HG03520 (cell line): Measurements from ENCODE around the gene GTSE1.
"Not testable (repeated sequence)": the region's sequence is repeated elsewhere in the genome, so short reads cannot be mapped to it uniquely, and the experiment has no call there.

Experiments
- ATAC-seq: cut with Tn5 transposase; IDR thresholded peaks from one replicate; pipeline ENCODE4 v1.9.1; 2021; ENCODE audit warnings: mild to moderate bottlenecking, moderate library complexity; ENCODE audit not compliant: unreplicated experiment

Gene GTSE1

DNA sequence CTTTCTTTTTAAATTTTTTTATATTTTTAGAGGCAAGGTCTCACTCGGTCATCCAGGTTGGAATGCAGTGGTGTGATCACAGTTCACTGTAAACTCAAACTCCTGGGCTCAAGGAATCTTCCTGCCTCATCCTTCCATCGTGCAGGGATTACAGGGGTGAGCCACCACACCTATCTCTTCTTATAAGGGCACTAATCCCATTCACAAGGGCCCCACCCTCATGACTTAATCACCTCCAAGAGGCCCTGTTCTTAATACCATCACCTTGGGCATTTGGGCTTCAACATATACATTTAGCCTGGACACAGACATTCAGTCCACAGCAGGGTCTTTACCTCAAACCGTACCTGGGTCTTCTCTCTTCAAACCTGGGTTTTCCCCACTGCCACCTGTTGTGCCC lies 4.5 kb upstream of the GTSE1 start:
- ATAC-seq, result no peak

DNA sequence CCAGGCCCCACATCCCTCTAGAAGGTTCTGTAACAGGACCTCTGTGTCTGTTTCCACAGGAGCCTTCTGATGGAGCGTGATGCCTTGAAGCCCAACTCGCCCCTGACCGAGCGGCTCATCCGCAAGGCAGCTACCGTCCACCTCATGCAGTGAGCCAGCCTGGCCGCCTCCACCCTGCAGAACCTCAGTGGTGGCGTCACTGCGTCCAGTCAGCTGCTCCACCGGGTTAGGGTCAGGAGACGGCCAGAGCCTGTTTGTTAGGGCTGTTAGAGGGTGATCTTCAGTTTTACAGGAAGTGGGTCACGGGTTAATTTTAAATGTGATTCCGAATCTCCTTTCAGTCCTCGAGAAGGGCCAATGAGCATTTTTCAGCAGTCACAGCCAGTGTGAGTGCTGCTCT lies 3.9 kb upstream of the GTSE1 start:
- no peak for ATAC-seq

DNA sequence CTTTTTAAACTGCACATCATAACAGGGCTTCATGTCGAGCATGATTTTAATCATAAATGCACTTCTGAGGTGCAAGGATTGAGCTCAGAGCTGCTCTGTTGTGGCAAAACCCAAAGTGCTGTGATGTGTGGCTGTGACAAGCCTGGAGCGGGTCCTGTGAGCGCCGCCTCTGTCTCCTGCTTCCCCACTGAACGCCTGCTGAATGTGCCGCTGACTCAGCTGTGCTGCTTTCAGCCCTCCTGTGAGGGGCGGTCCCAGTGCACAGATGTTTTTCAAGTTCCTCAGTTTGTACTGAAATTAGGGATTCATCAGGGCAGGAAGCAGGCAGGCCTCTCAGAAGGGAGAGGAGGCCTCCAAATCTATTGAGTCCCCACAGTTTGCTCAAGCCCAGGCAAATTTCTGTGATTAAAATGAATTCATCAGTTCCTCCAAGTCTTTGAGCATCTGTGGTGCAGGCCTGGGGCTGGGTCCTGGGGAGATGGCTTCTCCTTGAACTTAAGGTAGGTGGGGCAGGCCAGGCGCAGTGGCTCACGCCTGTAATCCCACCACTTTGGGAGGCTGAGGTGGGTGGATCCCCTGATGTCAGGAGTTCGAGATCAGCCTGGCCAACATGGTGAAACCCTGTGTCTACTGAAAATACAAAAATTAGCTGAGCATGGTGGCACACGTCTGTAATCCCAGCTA lies 3.0 kb upstream of the GTSE1 start:
- ATAC-seq, result no peak

DNA sequence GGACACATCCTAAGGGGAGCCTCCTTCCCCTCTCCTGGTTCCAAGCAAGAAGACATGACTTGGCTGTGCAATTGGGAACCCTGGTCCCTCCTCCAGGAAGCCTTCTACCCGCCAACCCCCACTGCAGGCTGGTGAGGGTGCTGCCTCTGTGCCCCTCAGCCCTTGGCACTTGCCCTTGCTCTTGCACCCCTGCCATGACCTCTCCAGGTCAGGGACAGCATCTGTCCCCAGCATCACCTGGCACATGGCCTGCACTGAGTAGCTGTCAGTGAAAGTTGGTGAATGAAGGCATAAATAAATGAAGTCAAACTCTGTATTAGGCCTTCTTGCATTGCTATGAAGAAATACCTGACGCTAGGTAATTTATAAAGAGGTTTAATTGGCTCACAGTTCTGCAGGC lies 1.9 kb upstream of the GTSE1 start:
- no peak for ATAC-seq

DNA sequence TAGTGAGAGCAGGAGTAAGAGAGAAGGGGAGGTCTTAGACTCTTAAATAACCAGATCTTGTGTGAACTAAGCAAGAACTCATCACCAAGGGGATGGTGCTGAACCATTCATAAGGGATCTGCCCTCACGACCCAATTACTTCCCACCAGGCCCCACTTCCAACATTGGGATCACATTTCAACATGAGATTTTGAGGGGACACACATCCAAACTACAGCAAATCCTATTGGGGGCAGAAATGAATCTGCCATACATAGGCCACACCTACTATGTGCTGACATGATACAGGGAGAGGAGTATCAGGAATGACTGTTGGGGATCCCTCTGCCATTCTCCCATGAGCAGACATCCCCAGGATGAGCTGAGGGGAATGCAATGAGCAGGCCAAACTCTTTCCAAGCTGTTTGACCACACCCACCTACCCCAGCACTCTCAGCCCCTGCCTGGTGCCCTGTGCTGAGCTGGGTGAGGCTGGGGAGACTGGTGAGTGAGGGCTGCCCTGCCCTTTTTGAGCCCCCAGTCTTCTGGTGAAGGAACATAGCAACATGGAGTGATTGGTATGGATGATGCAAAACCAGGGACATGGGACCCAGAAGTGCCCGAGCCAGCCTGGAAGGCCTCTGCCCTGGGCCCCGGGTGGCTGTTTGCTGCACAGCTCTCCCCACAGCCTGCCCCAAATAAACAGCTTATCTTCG lies 1.2 kb upstream of the GTSE1 start:
- ATAC-seq, result no peak

DNA sequence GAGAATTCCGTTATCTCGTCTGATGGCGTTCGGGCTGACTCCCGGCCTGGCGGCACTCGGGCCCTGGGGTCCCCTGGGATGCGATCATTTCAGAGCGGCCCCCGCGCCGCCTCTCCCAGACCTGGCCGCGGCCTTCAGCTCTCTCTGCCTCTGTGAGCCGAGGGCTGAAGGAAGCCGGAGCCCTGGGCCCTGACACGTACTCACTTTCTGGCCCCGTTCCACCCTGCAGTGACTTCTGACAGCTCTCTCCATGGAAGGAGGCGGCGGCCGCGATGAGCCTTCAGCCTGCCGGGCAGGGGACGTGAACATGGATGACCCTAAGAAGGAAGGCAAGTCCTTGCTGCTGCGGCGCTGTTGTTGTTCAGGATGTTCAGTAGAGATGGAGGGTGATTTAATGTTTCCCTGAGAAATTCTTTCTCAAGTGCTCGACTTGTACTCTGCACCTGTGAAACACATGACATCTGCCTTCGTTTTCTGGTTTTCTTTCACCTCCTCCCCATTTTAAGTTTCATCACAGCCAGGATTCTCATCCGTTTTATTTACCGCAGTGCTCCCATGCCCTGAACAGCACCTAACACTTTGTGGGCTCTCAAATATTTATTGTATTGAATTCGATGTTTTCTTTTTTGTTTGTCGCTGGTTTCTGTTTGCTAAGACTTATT lies 612 bp downstream of the GTSE1 start:
- peak; percentile 9 for ATAC-seq

DNA sequence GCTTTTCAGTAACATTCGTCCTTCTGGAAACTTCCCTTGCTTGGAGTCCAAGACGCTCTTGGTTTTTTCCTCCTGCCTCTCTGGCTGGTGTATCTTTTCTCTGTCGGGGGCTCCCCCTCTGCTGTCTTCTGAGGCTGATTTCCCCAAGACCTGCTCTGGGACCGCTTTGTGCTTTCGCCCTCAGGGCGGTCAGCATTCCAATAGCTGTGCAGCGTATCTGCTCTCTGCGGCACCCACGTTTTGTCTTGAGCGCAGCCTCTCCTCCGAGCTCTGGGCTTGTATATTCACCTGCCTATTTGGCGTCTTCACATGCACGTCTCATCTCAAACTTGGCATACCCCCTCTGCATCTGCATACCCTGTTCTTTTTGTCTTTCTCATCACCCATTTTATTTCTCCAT lies 2.4 kb downstream of the GTSE1 start:
- ATAC-seq, result no peak

DNA sequence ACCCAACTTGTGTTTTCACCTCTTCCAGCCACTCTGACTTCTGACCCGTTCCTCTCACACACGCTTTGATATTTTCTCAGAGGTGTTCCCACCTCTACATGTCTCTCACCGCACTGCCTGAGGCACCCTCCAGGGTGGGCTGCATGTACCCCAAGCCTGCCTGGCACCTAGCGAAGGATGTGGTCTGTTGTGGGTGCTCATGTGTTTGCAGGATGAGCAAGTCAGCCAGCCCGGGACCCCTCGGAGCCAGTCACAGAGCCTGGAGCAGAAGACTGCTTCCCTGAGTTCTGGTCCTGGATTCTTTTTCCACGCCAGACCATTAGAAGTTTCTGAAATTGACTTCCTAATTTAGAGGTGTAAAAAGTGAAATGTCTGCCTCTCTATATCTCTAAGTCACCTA lies 3.8 kb downstream of the GTSE1 start:
- no peak for ATAC-seq

DNA sequence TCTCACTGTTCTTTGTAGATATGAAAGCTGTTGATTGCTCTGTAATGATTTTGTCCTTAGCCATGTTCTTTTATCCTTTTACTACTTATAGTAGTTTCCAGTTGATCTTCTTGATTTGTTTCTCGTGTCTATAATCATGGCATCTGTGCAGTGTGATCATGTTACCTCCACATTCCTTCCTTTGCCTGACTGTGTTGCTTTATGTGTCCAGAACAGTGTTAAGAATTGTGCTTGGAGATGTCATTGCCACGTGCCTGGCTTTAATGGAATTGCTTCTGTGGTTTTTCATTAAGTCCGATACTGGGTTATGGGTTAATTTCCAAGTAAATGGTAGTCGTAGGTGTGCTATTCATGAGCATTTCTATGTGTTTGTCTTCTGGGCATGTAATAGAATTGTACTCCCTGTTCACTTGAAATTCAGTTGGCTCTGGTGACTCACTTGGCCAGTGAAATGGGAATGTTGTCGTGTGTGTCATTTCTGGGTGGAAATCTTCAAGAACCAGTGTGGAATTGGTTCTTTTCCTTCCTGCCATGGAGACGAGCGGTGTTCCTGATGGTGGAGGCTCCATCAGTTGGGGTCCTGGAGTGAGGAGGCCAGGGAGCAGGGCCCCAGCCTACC lies 6.8 kb downstream of the GTSE1 start:
- no peak for ATAC-seq

DNA sequence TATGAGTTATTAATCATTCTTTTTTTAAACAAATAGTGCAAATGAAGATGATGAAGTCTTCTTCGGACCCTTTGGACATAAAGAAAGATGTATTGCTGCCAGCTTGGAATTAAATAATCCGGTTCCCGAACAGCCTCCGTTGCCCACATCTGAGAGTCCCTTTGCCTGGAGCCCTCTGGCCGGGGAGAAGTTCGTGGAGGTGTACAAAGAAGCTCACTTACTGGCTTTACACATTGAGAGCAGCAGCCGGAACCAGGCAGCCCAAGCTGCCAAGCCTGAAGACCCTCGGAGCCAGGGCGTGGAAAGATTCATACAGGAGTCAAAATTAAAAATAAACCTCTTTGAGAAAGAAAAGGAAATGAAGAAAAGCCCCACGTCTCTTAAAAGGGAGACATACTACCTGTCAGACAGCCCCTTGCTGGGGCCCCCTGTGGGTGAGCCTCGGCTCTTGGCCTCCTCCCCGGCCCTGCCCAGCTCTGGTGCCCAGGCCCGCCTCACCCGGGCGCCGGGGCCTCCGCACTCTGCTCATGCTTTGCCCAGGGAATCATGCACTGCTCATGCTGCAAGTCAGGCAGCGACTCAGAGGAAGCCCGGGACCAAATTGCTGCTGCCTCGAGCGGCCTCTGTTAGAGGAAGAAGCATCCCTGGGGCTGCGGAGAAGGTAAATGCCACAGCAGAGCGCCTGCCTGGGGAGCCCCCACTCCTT lies 11.8 kb downstream of the GTSE1 start:
- no peak for ATAC-seq

DNA sequence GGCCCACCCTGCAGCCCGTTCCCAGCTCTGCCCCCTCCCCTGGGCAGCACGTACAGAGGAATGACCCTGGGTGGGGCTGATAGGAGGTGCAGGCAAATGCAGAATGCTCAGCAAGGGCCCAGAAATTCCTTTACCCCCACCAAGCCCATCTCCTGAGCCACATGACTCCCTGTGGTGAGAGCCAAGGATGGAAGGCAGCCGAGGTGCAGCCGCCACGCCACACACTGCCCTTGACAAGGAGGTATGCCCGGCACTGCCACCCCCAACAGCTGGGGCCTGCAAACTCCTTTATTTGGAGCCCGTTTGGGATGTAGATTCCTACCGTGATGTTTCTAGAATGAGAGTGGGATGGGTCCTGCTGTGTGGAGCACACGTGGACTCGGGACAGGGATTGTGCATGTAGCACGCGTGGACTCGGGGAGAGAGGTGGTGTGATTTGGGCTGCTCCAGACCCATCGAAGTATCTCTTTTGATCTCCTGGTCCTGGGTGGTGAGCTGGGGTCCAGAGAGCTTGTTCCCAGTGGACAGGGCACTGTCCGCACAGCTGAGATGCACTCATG lies 12.9 kb downstream of the GTSE1 start:
- ATAC-seq, result no peak

DNA sequence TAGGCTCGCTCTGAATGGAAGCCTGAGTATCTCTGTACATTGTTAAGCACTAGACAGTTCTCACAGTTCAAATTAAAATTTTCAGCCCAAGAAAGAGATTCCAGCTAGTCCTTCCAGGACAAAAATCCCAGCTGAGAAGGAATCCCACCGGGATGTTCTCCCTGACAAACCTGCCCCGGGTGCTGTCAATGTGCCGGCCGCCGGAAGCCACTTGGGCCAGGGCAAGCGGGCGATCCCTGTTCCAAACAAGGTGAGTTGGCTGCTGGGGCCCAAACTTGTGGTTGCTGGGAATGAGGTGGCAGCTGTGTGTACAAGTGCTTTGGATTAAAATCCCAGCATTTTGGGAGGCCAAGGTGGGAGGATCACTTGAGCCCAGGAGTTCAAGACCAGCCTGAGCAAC lies 15.4 kb downstream of the GTSE1 start:
- ATAC-seq, result no peak

DNA sequence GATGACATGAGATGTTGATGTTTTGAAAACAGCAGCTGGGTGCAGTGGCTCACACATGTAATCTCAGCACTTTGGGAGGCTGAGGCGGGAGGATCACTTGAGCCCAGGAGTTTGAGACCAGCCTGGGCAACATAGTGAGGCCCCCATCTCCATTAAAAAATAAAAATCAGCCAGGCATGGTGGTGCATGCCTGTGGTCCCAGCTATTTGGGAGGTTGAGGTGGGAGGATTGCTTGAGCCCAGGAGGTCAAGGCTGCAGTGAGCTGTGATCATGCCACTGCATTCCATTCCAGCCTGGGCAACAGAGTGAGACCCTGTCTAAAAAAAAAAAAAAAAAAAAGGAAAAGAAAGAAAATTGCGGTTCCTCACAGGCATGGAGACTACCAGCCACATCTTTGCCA lies 16.2 kb downstream of the GTSE1 start:
- not testable (repeated sequence) for ATAC-seq

DNA sequence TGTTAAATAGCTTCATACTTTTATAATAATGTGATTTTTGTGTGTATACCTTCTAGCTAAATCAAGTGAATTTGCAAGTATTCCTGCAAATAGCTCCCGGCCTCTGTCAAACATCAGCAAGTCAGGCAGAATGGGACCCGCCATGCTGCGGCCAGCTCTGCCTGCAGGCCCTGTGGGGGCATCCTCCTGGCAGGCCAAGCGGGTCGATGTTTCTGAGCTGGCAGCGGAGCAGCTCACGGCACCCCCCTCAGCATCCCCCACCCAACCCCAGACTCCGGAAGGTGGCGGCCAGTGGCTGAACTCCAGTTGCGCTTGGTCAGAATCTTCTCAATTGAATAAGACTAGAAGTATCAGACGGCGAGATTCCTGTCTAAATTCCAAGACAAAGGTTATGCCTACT lies 19.3 kb downstream of the GTSE1 start:
- ATAC-seq, result no peak

DNA sequence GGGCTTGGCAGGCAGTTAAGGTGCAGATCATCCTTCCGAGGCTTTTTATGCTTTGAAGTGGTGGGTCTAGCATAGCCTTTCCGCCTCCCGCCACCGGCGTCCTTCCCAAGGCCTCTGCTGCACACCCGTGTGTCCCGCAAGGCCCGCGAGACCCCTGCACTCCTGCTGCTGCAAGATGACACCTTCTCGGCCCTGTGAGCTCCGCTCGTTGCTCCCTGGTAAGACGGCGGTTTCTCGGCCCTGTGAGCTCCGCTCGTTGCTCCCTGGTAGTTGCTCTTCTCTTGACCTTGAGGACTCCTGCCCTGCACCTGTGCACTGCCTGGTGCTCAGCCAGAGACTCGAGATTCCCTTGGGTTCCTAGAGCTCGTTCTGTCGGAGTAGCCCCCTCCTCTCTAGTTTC lies 21.0 kb downstream of the GTSE1 start:
- no peak for ATAC-seq

DNA sequence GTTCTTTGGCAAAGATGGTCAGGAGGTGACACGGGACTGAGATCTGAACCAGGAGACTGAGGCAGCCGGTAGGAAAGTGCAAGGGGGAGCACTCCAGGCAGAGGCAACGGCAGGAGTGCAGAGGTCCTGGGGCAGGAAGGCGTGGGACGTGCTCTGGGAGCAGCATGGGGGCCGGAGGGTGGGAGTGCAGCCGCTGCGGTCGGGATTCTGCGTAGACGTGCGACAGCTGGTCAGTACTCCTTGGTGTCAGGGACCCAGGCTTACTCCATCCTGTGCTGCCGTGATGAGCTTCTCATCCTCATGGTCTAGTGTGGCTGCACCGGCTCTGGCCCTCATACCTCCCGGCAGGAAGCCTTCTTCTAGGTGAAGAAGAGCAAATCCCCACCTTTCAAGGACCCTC lies 21.9 kb downstream of the GTSE1 start:
- ATAC-seq, result no peak

DNA sequence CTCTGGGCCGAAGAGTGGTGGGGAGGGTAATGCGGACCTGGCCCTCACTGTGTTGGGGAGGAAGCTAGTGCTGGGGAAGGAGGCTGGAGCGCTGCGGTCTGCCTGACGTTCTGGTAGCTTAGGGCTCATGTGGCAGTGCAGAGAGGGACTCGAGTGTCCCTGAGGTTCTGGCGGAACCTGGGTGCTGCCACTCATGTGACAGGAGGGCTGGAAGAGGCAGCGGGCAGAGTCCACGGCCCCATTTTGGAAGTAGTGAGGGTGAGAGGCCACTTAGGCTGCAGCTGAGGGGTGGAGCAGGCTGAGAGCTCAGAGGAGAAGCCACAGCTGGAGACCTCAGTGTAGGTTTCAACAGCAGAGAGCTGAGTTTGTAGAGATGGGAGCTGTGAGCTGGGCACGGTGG lies 22.6 kb downstream of the GTSE1 start:
- ATAC-seq, result no peak

DNA sequence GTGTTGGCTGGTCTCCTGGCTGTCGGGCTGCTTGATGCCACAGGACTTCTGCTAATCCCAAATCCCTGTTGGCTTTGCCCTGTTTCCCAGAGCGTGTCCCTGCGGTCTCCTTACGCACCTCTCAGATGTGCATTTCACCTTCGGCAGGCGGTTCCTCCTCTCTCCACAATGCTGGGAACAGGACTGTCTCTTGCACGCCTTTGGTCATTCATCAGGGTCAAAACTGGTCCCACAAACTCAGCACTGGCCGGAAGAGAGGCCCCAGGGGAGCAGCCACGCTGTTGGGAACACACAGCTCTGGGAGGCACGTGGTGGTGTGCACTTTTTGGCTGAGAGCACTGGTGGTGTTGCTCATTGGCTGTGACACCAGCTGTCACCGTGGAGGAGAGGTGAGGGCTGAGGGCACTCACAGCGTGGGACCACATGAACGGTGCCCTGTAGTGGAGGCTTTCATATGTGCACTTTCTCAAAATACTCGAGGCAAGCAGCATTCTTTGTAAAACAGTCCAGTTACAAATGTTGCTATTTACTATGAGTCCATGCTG lies 23.6 kb downstream of the GTSE1 start:
- no peak for ATAC-seq

DNA sequence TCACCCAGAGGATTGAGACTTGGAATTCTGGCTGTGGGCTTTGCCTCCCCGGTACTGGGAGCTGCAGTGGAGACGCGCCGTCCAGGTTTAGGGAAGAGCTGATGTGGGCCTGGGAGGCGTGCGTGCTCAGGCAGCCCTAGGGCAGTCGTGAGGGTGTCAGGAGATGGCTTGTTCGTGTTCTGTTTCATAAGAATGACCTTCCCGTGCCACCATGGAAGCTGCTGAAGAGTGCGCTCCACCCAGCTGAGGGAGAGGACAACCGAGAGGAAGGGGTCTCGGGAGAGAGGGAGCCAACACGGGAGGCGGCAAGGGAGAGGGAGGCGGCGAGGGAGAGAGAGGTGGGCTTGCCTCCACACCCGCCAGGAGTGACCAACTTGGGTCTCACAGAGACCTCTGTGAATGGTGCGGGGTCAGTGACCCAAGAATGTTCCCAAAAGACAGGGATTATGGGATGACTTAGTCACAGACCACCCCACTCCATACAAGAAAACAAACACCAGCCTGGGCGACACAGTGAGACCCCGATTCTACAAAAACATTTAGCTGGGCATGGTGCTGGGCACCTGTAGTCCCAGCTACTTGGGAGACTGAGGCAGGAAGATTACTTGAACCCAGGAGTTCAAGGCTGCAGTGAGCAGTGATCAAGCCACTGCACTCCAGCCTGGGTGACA lies 24.2 kb downstream of the GTSE1 start:
- ATAC-seq, result no peak

DNA sequence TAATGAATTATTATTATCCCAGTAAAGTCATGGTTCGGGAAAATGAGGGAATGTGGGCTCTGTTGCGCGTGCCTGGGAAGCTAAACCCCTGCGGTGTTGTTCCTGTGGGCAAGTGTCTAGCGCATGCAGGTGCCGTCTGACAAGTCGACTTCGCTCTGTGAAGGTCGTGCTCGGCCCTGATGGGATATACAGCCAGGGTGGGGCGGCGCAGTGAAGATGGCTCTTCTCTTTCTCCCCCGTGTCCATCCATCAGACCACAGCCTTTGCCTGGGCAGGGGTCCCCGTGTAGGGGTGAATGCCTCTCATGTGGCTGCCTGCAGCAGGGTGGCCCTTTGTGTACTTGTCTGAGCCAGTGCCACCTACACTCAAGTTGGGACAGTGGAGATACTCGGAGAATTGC lies 26.0 kb downstream of the GTSE1 start:
- no peak for ATAC-seq
